Ascending aorta (tissue), 2 donors: ENCODE results near the gene CHDH. TPM values are rescaled to one million over a fixed set of nuclear protein-coding genes. Genes with fewer than 3 reads are reported as not detected.

Source experiments
- DNase-seq, 2 donors: peaks; one replicate each; pipeline ENCODE4 v3.0.0-alpha.2; 2019; ENCODE audit warnings: low spot score in 2 of 2
- H3K27ac ChIP-seq, 2 donors: fragments of 200-600 bp; sonication (generic); one replicate each; pipeline ENCODE4 v1.5.1; 2016 to 2017; ENCODE audit warnings: mild to moderate bottlenecking in 1 of 2
- H3K27me3 ChIP-seq: fragments of 200-600 bp; sonication (generic); one replicate; pipeline ENCODE4 v1.5.1; 2017
- H3K36me3 ChIP-seq, 2 donors: fragments of 200-600 bp; sonication (generic); one replicate each; pipeline ENCODE4 v1.5.1; 2016
- H3K4me1 ChIP-seq, 2 donors: fragments of 200-600 bp; sonication (generic); one replicate each; pipeline ENCODE4 v1.5.1; 2016 to 2017; ENCODE audit warnings: mild to moderate bottlenecking in 1 of 2
- H3K4me3 ChIP-seq, 2 donors: fragments of 200-600 bp; sonication (generic); one replicate each; pipeline ENCODE4 v1.5.1; 2016 to 2017; ENCODE audit warnings: mild to moderate bottlenecking in 1 of 2
- H3K9me3 ChIP-seq, 2 donors: fragments of 200-600 bp; sonication (generic); one replicate each; pipeline ENCODE4 v1.5.1; 2016
- CTCF ChIP-seq, 3 experiments: fragments of 200-600 bp in 2 of 3; fragments of 450-650 bp in 1 of 3; sonication (generic) in 2 of 3; IDR thresholded peaks; one replicate each; pipeline ENCODE4 v1.5.1; 2016 to 2019; ENCODE audit warnings: antibody characterized with exemption in 3 of 3, mild to moderate bottlenecking in 1 of 3, moderate library complexity in 1 of 3
- intact Hi-C: fragments of 100-400 bp; cut with DNase I; formaldehyde crosslinking; loops from one replicate; pipeline ENCODE4 v1.15.1; 2023
- total RNA-seq: library from RNA; depleted of rRNA; stranded (reverse); fragments of >200 nt; gene quantifications from one replicate; pipeline ENCODE4 v1.1.0, GENCODE V29; 2016

CHDH gene
- total RNA-seq, 1 donor from 2014 or later = 0.53 TPM

GRCh38 chr3:53764026-53764775, 82.0 kb downstream of the CHDH start:
- no peak overlapping the region for H3K4me3 ChIP-seq
- no peak for DNase-seq
- intact Hi-C loops = no loop called here
- no peaks in the 10 kb centered on the region for H3K27me3 ChIP-seq
- H3K27ac ChIP-seq = no peak overlapping the region
- H3K4me1 ChIP-seq = no peaks in the 10 kb centered on the region
- no peaks in the 10 kb centered on the region for H3K36me3 ChIP-seq
- H3K9me3 ChIP-seq = no peaks in the 10 kb centered on the region
- no peak for TF ChIP-seq CTCF (IDR thresholded peaks at IDR 0.05)

- Histone ChIP-seq H3K9me3 (no peaks in the 10 kb centered on the region), H3K4me1 (no peaks in the 10 kb centered on the region), H3K27me3 (no peaks in the 10 kb centered on the region), H3K36me3 (no peaks in the 10 kb centered on the region), H3K4me3 (no peak overlapping the region), H3K27ac (no peak overlapping the region)
- TF ChIP-seq CTCF (IDR thresholded peaks at IDR 0.05) = no peak
- DNase-seq = no peak
- intact Hi-C loops = no loop called here
Measured at GRCh38 chr3:53763353-53763752, 82.9 kb downstream of the CHDH start.

Other genes with a start within 250 kb of the CHDH start
- not detected for gene IL17RB, start 149 bp upstream of the CHDH start, total RNA-seq
- gene ACTR8, start 35.7 kb upstream of the CHDH start, total RNA-seq = 16.6 TPM
- 18.7 TPM for gene SELENOK, start 45.4 kb upstream of the CHDH start, total RNA-seq